Glomerular visceral epithelial cell (primary cell): ENCODE results near the gene OR3A2.
"Not testable (repeated sequence)": the region's sequence is repeated elsewhere in the genome, so short reads cannot be mapped to it uniquely, and the experiment has no call there.

Experiments used
- DNase-seq: peaks from one replicate; pipeline ENCODE4 v3.0.0-alpha.2; 2016; ENCODE audit errors: extremely low spot score

Gene OR3A2

GRCh38 chr17:3385869-3386816, at the start of gene OR3A2:
Gene OR3A2, minus strand, starts transcription at chr17:3386308.
- no peak for DNase-seq

- no peak for DNase-seq
These were observed 47.6 kb upstream of the OR3A2 start, which contains the start of gene OR1E2 for GRCh38 chr17:3433741-3434140. Gene OR1E2, minus strand, starts transcription at chr17:3433841. Its CDS starts 0 bp downstream, at chr17:3433841.

- DNase-seq, result not testable (repeated sequence)
These were observed 47.1 kb upstream of the OR3A2 start for GRCh38 chr17:3433215-3433614.

GRCh38 chr17:3418222-3418621, 32.1 kb upstream of the OR3A2 start:
- DNase-seq, result no peak

GRCh38 chr17:3415610-3416009, 29.5 kb upstream of the OR3A2 start:
- DNase-seq, result no peak

GRCh38 chr17:3412216-3412615, 26.1 kb upstream of the OR3A2 start:
- not testable (repeated sequence) for DNase-seq

GRCh38 chr17:3411070-3411469, 25.0 kb upstream of the OR3A2 start, which contains the start of gene OR3A3:
Gene OR3A3, plus strand, starts transcription at chr17:3411370.
- DNase-seq, result no peak

- DNase-seq, result not testable (repeated sequence)
These were observed 17.7 kb upstream of the OR3A2 start for GRCh38 chr17:3403856-3404255.

- no peak for DNase-seq
These were observed 15.7 kb upstream of the OR3A2 start for GRCh38 chr17:3401786-3402185.

- DNase-seq, result no peak
These were observed 13.9 kb upstream of the OR3A2 start for GRCh38 chr17:3400055-3400454.

GRCh38 chr17:3398310-3398709, 12.2 kb upstream of the OR3A2 start, which contains the start of gene OR1E1:
Gene OR1E1, minus strand, starts transcription at chr17:3398410. Its CDS starts 0 bp downstream, at chr17:3398410.
- no peak for DNase-seq

GRCh38 chr17:3397801-3398200, 11.7 kb upstream of the OR3A2 start:
- DNase-seq, result not testable (repeated sequence)

GRCh38 chr17:3389791-3390190, 3.7 kb upstream of the OR3A2 start:
- DNase-seq, result no peak

GRCh38 chr17:3381957-3382356, 4.2 kb downstream of the OR3A2 start:
- DNase-seq, result no peak

- DNase-seq, result no peak
These were observed 7.8 kb downstream of the OR3A2 start for GRCh38 chr17:3378321-3378720.

- DNase-seq, result not testable (repeated sequence)
These were observed 14.9 kb downstream of the OR3A2 start for GRCh38 chr17:3371167-3371566.

GRCh38 chr17:3342782-3343181, 43.3 kb downstream of the OR3A2 start:
- DNase-seq, result not testable (repeated sequence)

- no peak for DNase-seq
These were observed 50.2 kb downstream of the OR3A2 start for GRCh38 chr17:3335876-3336275.

GRCh38 chr17:3318336-3318735, 67.8 kb downstream of the OR3A2 start:
- DNase-seq, result no peak

- DNase-seq, result no peak
These were observed 69.3 kb downstream of the OR3A2 start for GRCh38 chr17:3316836-3317235.

- no peak for DNase-seq
These were observed 77.5 kb downstream of the OR3A2 start for GRCh38 chr17:3308603-3309002.

- no peak for DNase-seq
These were observed 87.8 kb downstream of the OR3A2 start, which contains the start of gene OR3A1 for GRCh38 chr17:3298260-3298659. Gene OR3A1, minus strand, starts transcription at chr17:3298360. Its CDS starts 5,778 bp downstream, at chr17:3292582.

- DNase-seq, result no peak
These were observed 90.5 kb downstream of the OR3A2 start for GRCh38 chr17:3295632-3296031.
